Measurements from ENCODE around the gene SWT1. TPM values are rescaled to one million over a fixed set of nuclear protein-coding genes. Genes with fewer than 3 reads are reported as not detected.

The SWT1 gene
- polyA plus RNA-seq, 1 of the 3 experiments (the other 2 are of a cell fraction) = 1.1 TPM

DNA sequence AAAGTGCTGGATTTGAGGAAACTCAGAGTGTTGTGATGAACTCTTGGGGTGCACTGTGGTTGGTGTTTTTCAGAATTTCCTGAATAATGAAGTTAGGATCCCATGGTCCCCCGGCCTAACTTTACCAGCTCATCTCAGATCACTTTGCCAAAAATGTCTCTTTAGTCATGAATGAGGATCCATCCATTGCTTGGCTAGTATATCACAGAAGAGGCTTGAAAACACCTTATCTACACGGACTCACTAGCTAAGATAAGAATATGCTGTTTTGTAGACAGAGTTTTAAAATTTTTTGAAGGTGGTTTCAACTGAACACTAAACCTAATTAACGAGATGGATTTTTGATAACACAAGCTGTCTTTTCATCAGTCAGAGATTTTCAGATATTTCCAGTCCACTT, 106.3 kb downstream of the SWT1 start:
- Histone ChIP-seq H3K4me1 (ENCODE audit: control insufficient read depth in 1 of 2, insufficient read depth in 2 of 2, low read depth in 1 of 2, low read length in 1 of 2) (peaks cover 5 to 11% of the 10 kb centered on the region in 2 experiments; a peak in 3 of 4 replicates), H3K4me2 (no peak overlapping the region), H3K27ac (ENCODE audit: low read depth in 2 of 2, low read length in 1 of 2) (no peak overlapping the region), H3K79me2 (ENCODE audit: insufficient read depth) (no peaks in the 10 kb centered on the region), H4K20me1 (ENCODE audit: insufficient read depth) (no peaks in the 10 kb centered on the region), H3K27me3 (ENCODE audit: insufficient read depth) (no peaks in the 10 kb centered on the region), H2AFZ (ENCODE audit: low read depth) (no peak overlapping the region), H3F3A (replicated peaks; ENCODE audit: insufficient read depth) (no peaks in the 10 kb centered on the region), H3K9me3 (no peaks in the 10 kb centered on the region), H3K9me2 (no peaks in the 10 kb centered on the region), H3K4me3 (ENCODE audit: low read depth in 2 of 2, low read length in 1 of 2) (no peak overlapping the region), H3K9ac (no peak overlapping the region), H3K36me3 (replicated peaks in 1 of 2; ENCODE audit: control insufficient read depth in 1 of 2, insufficient read depth in 2 of 2, low read length in 1 of 2) (no peaks in the 10 kb centered on the region)
- TF ChIP-seq, protein P1, sequence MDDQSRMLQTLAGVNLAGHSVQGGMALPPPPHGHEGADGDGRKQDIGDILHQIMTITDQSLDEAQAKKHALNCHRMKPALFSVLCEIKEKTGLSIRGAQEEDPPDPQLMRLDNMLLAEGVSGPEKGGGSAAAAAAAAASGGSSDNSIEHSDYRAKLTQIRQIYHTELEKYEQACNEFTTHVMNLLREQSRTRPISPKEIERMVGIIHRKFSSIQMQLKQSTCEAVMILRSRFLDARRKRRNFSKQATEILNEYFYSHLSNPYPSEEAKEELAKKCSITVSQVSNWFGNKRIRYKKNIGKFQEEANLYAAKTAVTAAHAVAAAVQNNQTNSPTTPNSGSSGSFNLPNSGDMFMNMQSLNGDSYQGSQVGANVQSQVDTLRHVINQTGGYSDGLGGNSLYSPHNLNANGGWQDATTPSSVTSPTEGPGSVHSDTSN (IDR thresholded peaks at IDR 0.05) = no peak
- TF ChIP-seq TEAD4 (IDR thresholded peaks at IDR 0.05; ENCODE audit: borderline replicate concordance, insufficient read depth) (no peak), SIN3A (IDR thresholded peaks at IDR 0.05; ENCODE audit: borderline replicate concordance, low read depth, low read length) (no peak), GATA2 (CRISPR knock-in tag; IDR thresholded peaks at IDR 0.05) (no peak), RAD21 (IDR thresholded peaks at IDR 0.05; ENCODE audit: low read length) (no peak), POLR2AphosphoS5 (IDR thresholded peaks at IDR 0.05; ENCODE audit: low read depth, low read length) (no peak), RFX5 (IDR thresholded peaks at IDR 0.05; ENCODE audit: low read length) (no peak), SMC3 (IDR thresholded peaks at IDR 0.05; ENCODE audit: low read depth, low read length) (no peak), EP300 (IDR thresholded peaks at IDR 0.05; ENCODE audit: borderline replicate concordance in 1 of 2, low read depth in 1 of 2, low read length in 1 of 2) (no peak), TAF1 (IDR thresholded peaks at IDR 0.05; ENCODE audit: borderline replicate concordance, low read depth, low read length) (no peak), GABPA (IDR thresholded peaks at IDR 0.05; ENCODE audit: low read depth) (no peak)
- TF ChIP-seq, protein P2, sequence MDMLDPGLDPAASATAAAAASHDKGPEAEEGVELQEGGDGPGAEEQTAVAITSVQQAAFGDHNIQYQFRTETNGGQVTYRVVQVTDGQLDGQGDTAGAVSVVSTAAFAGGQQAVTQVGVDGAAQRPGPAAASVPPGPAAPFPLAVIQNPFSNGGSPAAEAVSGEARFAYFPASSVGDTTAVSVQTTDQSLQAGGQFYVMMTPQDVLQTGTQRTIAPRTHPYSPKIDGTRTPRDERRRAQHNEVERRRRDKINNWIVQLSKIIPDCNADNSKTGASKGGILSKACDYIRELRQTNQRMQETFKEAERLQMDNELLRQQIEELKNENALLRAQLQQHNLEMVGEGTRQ (IDR thresholded peaks at IDR 0.05; ENCODE audit: borderline replicate concordance, low read depth, low read length) = no peak
- TF ChIP-seq, protein P3, sequence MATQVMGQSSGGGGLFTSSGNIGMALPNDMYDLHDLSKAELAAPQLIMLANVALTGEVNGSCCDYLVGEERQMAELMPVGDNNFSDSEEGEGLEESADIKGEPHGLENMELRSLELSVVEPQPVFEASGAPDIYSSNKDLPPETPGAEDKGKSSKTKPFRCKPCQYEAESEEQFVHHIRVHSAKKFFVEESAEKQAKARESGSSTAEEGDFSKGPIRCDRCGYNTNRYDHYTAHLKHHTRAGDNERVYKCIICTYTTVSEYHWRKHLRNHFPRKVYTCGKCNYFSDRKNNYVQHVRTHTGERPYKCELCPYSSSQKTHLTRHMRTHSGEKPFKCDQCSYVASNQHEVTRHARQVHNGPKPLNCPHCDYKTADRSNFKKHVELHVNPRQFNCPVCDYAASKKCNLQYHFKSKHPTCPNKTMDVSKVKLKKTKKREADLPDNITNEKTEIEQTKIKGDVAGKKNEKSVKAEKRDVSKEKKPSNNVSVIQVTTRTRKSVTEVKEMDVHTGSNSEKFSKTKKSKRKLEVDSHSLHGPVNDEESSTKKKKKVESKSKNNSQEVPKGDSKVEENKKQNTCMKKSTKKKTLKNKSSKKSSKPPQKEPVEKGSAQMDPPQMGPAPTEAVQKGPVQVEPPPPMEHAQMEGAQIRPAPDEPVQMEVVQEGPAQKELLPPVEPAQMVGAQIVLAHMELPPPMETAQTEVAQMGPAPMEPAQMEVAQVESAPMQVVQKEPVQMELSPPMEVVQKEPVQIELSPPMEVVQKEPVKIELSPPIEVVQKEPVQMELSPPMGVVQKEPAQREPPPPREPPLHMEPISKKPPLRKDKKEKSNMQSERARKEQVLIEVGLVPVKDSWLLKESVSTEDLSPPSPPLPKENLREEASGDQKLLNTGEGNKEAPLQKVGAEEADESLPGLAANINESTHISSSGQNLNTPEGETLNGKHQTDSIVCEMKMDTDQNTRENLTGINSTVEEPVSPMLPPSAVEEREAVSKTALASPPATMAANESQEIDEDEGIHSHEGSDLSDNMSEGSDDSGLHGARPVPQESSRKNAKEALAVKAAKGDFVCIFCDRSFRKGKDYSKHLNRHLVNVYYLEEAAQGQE (IDR thresholded peaks at IDR 0.05; ENCODE audit: low read depth, low read length) = no peak
- TF ChIP-seq, protein P4, sequence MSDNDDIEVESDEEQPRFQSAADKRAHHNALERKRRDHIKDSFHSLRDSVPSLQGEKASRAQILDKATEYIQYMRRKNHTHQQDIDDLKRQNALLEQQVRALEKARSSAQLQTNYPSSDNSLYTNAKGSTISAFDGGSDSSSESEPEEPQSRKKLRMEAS (IDR thresholded peaks at IDR 0.05; ENCODE audit: low read depth) = no peak
- TF ChIP-seq, protein P5, sequence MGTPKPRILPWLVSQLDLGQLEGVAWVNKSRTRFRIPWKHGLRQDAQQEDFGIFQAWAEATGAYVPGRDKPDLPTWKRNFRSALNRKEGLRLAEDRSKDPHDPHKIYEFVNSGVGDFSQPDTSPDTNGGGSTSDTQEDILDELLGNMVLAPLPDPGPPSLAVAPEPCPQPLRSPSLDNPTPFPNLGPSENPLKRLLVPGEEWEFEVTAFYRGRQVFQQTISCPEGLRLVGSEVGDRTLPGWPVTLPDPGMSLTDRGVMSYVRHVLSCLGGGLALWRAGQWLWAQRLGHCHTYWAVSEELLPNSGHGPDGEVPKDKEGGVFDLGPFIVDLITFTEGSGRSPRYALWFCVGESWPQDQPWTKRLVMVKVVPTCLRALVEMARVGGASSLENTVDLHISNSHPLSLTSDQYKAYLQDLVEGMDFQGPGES (IDR thresholded peaks at IDR 0.05; ENCODE audit: low read depth, low read length) = no peak
- POLR2A ChIA-PET = interaction anchor here (2.0 kb wide), 1 partner anchor 53 kb away, joined by 5 read pairs; no protein-coding TSS in a partner anchor
- no peak for DNase-seq
- CTCF ChIA-PET = interaction anchor here (1.0 kb wide), 1 partner anchor 282 kb away, joined by 3 read pairs; no protein-coding TSS in a partner anchor
- WGBS (ENCODE audit: low lambda C conversion rate) = 82% methylated on average over 3 of the region's 3 CpGs
